Breast epithelium (tissue), 3 donors: ENCODE results near the gene PFKP.

Experiments used
- POLR2AphosphoS5 ChIP-seq, 3 donors: sonication (generic); formaldehyde crosslinking; IDR thresholded peaks; one replicate each; pipeline ENCODE4 v1.6.1; 2017; ENCODE audit warnings: antibody characterized with exemption in 3 of 3
- TF ChIP-seq, protein P1 (sequence below), 3 donors: fragments of 450-650 bp; IDR thresholded peaks; one replicate each; pipeline ENCODE4 v1.5.1; 2016 to 2017; ENCODE audit warnings: antibody characterized with exemption in 3 of 3, mild to moderate bottlenecking in 3 of 3, moderate library complexity in 3 of 3

DNA sequence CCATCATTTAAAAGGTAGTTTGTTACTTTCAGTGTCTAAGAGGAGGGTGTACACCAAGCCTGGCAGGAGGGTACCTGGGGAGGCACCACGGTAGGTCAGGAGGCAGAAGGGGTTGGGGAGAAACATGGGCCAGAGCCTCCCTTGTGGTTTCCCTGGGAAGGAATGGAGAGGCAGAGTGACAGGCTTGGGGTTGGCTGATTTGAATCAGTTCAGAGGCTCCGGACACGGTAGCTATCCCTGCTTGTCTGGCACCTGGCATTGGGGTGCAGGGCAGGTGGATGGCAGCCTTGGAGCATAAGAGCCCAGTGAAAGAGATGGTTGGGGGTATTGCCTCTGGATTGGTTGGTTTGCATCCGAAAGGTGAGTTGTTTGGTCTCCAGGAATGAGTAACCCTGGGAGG lies 30.2 kb upstream of the PFKP start:
- TF ChIP-seq, protein P1, sequence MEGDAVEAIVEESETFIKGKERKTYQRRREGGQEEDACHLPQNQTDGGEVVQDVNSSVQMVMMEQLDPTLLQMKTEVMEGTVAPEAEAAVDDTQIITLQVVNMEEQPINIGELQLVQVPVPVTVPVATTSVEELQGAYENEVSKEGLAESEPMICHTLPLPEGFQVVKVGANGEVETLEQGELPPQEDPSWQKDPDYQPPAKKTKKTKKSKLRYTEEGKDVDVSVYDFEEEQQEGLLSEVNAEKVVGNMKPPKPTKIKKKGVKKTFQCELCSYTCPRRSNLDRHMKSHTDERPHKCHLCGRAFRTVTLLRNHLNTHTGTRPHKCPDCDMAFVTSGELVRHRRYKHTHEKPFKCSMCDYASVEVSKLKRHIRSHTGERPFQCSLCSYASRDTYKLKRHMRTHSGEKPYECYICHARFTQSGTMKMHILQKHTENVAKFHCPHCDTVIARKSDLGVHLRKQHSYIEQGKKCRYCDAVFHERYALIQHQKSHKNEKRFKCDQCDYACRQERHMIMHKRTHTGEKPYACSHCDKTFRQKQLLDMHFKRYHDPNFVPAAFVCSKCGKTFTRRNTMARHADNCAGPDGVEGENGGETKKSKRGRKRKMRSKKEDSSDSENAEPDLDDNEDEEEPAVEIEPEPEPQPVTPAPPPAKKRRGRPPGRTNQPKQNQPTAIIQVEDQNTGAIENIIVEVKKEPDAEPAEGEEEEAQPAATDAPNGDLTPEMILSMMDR (IDR thresholded peaks at IDR 0.05): no peak
- TF ChIP-seq POLR2AphosphoS5 (IDR thresholded peaks at IDR 0.05): no peak
